Stimulated activated CD4-positive, alpha-beta T cell treated with anti-CD3 and anti-CD28 coated beads, Interleukin-4, amount 100 ng/mL, for 24 hours (primary cell): Measurements from ENCODE around the gene NPHP4.

ENCODE experiments used
- DNase-seq: peaks from one replicate; pipeline ENCODE4 v3.0.0-alpha.2; 2020

NPHP4 gene

GRCh38 chr1:5947071-5947821, 45.0 kb downstream of the NPHP4 start:
- no peak for DNase-seq

- no peak for DNase-seq
These were observed 46.8 kb downstream of the NPHP4 start for GRCh38 chr1:5945445-5945844.

- DNase-seq: no peak
These were observed 47.4 kb downstream of the NPHP4 start for GRCh38 chr1:5944843-5945167.

DNA sequence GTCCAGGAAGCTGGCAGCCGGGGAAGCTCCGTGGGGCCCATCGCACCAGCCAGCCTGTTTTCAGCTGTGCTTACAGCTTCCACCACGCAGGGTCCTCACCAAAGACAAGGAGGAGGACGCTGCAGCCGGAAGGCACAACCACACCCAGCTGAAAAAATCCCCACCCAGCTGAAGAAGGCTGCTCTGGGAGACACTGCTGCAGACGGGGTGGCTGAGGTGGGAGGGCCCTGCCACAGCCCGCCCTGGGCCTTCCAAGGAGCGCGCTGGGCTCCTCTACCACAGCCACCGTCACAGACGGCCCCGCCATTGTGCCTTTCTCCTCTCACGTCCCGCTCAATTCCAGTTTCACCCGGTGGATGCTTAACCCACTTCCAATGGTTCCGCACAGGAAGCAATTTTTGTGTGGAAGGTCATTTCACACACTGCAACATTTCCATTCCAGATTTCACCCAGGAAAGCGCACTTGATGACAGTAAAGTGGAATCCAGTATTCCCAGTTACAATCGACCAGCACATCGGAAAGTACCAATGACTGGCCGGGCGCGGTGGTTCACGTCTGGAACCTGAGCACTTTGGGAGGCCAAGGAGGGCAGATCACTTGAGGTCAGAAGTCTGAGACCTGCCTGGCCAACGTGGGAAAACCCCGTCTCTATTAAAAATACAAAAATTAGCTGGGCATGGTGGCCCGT, 47.9 kb downstream of the NPHP4 start:
- no peak for DNase-seq

- no peak for DNase-seq
These were observed 48.7 kb downstream of the NPHP4 start for GRCh38 chr1:5943343-5944124.

DNA sequence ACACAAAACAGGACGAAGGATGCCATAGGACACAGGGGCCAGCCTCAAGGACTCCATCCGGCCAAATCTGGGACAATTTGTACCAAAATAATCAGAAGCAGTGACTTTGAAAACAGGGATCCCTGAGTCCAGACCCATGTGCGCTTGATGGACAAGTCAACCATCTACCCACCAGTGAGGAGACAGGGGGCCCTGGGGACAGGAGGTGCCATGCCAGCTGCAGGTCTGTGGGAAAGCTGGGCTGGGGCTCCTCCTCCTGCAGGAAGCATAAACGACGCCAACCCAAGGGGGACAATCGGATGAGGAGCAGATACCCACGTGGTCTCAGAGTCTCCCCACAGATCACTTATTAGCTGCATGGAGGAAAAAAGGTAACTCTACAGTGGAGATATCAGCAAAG, 50.6 kb downstream of the NPHP4 start:
- no peak for DNase-seq

- no peak for DNase-seq
These were observed 51.4 kb downstream of the NPHP4 start for GRCh38 chr1:5940723-5941407.

GRCh38 chr1:5939271-5940170, 52.7 kb downstream of the NPHP4 start:
- DNase-seq: no peak

DNA sequence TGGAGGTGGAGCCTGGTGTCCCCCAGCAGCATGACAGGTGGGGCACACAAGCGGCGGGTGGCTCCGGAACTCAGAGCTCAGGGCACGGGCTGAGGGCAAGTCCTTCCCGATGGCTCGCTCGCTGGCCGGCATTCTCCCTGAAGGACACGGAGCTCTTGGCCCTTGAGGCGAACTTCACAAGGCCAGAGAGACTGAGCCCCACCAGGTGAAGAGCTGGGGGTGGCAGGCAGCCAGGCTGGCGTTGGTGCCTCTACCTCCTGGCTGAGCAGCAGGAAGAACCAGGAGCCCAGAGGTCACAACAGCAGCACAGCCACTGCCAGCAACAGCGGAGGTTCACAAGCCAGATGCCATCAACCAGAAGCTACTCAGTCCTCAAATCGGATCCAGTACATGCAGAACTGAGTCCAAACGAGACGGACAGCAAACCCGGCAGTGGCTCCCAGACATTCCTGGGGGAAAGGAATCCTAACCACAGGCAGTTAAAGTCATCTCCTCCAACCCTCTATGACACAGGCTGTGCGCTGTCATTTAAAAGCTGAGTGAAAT, 54.1 kb downstream of the NPHP4 start:
- DNase-seq: no peak

DNA sequence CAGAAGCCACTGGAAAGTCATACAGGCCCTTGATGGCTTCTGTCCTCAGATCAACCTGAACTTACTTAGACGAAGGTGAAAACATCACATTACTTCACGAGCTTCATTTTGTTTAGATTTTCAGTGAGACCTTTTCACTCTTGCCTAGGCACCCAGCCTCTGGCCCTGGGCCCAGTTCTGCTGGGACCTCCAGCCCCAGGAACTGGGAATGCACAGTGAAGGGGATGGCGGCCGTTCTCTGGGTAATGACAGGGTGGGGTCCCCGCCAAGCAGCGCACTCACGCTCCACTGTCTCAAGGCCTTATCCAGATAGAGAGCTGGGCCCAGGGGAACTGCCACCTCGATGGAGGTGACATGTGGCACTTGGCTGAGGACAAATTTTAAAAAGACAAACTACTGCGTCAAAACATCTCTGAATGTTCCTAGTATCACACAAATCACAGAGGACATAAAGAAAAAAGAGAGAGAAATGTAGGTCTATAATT, 54.8 kb downstream of the NPHP4 start:
- DNase-seq: no peak

DNA sequence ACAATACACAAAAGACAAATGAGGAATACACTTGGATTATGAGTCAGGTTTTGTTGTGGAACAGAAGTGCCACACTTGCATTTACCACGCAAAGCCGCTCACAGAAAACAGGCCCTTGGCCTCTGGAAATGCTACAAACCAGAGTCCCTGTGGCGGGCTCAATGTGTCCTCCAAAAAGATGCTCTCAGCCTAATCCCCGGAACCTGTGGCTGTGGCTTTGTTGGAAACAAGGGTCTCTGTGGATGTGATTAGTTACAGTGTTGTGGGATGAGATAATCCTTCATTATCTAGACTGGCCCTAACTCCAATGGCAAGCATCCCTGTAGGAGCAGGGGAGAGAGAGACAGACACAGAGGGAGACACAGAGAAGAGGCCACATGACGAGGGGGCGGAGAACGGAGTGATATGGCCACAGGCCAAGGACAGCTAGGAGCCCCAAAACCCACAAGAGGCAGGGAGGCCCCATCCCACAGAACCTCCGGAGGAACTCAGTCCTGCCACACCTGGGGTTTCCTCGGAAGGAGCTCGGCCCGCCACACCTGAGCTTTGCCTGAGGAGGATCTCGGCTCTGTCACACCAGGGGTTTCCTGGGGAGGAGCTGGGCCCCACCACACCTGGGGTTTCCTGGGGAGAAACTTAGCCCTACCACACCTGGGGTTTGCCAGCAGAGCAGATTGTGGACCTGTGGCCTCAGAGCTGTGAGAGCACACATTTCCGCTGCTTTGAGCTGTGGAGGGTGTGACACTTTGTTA, 55.4 kb downstream of the NPHP4 start:
- no peak for DNase-seq

- DNase-seq: no peak
These were observed 56.1 kb downstream of the NPHP4 start for GRCh38 chr1:5936126-5936525.

GRCh38 chr1:5935026-5935425, 57.2 kb downstream of the NPHP4 start:
- no peak for DNase-seq

DNA sequence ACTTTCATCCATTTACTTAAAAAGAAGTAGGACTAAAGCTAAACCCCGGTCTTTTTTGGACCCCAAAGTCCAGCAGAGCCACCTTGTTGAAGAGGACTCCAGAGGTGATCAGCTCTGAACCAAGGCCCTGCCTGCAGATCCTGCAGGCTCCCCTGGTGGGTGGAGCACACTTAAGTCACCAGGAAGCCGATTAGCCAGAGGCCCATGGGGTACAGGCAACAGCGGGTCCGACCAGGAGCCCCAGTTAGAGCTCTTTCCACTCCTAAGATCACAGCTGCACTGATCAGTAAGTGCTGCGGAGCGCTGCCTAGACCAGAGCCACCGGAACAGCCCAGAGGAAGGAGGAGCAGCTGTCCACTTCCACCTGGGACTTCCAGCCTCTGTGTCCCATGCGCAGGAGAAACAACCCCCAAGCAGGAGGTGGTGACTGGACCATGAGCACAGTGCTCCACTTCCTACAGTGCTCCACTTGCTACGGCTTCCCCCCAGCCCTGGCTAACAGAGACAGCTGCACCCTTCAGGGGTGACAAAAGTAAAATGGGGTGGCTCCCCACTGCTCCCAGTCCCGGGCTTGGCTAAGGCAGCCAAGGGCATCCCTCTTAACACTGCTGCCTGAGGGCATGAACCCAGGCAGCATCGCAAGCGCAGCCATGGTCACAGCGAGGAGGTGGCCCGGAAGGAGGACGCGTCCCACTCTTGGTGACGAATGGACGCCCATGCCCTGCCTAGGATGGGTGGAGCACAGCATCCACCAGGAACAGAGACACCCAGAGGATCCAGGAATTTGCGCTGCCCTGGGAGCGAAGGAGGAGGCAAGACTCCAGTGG, 58.0 kb downstream of the NPHP4 start:
- no peak for DNase-seq

GRCh38 chr1:5933676-5934057, 58.6 kb downstream of the NPHP4 start:
- DNase-seq: no peak

DNA sequence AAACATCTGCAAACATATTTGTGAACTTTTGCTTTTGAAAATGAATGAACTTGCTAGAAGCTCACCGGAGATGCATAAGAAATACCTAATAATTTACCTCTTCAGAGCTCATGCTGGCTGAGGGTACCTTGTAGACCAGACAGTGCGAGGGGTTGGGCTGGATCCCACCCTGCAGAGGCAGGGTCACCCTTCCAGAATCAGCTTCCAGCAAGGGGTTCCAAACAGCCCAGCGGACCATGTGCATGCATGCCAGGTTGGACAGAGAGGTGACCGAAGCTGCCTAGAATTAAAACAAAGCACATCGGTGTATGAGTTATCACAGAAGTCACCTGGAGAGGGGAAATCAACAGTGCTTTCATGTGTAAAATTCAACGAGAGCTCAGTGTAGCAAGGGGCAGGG, 59.2 kb downstream of the NPHP4 start:
- no peak for DNase-seq

GRCh38 chr1:5928714-5929400, 63.4 kb downstream of the NPHP4 start:
- no peak for DNase-seq

- DNase-seq: no peak
These were observed 64.5 kb downstream of the NPHP4 start for GRCh38 chr1:5927506-5928370.
